Cardiac muscle cell (in vitro differentiated cells and primary cell): ENCODE results near the gene SVIP. TPM values are rescaled to one million over a fixed set of nuclear protein-coding genes. Genes with fewer than 3 reads are reported as not detected.
A peak's percentile ranks its signal among the peaks of the same experiment; 100 is the strongest.

Experiments used
- DNase-seq, 2 donors: peaks; one replicate each; pipeline versions ENCODE4 v3.0.0 to v3.0.0-alpha.2; 2010 to 2017; ENCODE audit warnings: low read depth in 1 of 2, low spot score in 1 of 2
- H3K27ac ChIP-seq: fragments of 200-600 bp; sonication (generic); 2 replicates; pipeline ENCODE4 v1.5.1; 2016
- H3K27me3 ChIP-seq: fragments of 200-600 bp; sonication (generic); 2 replicates; pipeline ENCODE4 v1.6.0; 2016; ENCODE audit warnings: control low read depth
- H3K36me3 ChIP-seq: fragments of 200-600 bp; sonication (generic); 2 replicates; pipeline ENCODE4 v1.5.1; 2016; ENCODE audit warnings: control low read depth
- H3K4me1 ChIP-seq: fragments of 200-600 bp; sonication (generic); 2 replicates; pipeline ENCODE4 v1.8.1; 2017; ENCODE audit warnings: low read depth, mild to moderate bottlenecking, mixed run types
- H3K4me3 ChIP-seq: fragments of 200-600 bp; sonication (generic); 2 replicates; pipeline ENCODE4 v1.5.1; 2016; ENCODE audit warnings: mild to moderate bottlenecking
- H3K9me3 ChIP-seq: fragments of 200-600 bp; sonication (generic); 2 replicates; pipeline ENCODE4 v1.5.1; 2017; ENCODE audit warnings: low read depth, mild to moderate bottlenecking, control low read depth
- polyA plus RNA-seq: library from polyadenylated mRNA; unstranded; fragments of >200 nt; fragmentation: Nextera tagmentation; extraction: Ambion mirVana; gene quantifications from 2 replicates; pipeline ENCODE4 v1.2.1, GENCODE V29; 2016
- total RNA-seq: library from RNA; depleted of rRNA; stranded (reverse); fragments of >200 nt; gene quantifications from 2 replicates; pipeline ENCODE4 v1.2.3, GENCODE V29; 2016
- TF ChIP-seq, protein P1 (sequence below): IDR thresholded peaks from 2 replicates; pipeline ENCODE4 v1.5.1; 2012; ENCODE audit warnings: low read depth, mild to moderate bottlenecking, low read length

The SVIP gene
- total and polyA plus RNA-seq, 2 experiments from 2014 or later: 4.9 to 12.5 TPM

- Histone ChIP-seq H3K27ac (no peak overlapping the region), H3K27me3 (no peaks in the 10 kb centered on the region), H3K4me1 (no peaks in the 10 kb centered on the region), H3K4me3 (no peak overlapping the region), H3K9me3 (no peaks in the 10 kb centered on the region), H3K36me3 (no peaks in the 10 kb centered on the region)
- no peak for DNase-seq
- TF ChIP-seq, protein P1, sequence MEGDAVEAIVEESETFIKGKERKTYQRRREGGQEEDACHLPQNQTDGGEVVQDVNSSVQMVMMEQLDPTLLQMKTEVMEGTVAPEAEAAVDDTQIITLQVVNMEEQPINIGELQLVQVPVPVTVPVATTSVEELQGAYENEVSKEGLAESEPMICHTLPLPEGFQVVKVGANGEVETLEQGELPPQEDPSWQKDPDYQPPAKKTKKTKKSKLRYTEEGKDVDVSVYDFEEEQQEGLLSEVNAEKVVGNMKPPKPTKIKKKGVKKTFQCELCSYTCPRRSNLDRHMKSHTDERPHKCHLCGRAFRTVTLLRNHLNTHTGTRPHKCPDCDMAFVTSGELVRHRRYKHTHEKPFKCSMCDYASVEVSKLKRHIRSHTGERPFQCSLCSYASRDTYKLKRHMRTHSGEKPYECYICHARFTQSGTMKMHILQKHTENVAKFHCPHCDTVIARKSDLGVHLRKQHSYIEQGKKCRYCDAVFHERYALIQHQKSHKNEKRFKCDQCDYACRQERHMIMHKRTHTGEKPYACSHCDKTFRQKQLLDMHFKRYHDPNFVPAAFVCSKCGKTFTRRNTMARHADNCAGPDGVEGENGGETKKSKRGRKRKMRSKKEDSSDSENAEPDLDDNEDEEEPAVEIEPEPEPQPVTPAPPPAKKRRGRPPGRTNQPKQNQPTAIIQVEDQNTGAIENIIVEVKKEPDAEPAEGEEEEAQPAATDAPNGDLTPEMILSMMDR: no peak
These were observed 43.1 kb downstream of the SVIP start for GRCh38 chr11:22786475-22786874.

DNA sequence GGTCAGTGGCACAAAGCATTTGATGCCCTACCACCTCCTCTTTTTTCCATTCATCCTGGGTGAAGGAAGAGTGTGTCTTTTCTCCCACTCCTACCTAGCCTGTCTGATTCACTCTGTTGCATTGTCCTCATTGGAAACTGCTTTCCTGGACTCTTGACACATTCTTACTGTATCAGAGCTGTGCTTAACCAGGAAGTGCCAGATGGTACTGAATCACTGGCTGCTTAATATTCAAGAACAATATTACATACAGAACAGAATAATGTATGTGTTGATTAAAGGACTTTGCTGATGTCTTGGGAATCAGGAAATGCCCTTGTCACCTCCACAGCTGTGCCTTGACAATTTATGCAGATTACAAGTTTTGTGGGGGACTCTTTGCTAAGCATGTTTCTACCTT lies 44.4 kb downstream of the SVIP start:
- no peak overlapping the region for H3K27ac ChIP-seq
- H3K9me3 ChIP-seq: no peaks in the 10 kb centered on the region
- peak in 1 of 2 donors; percentile 63 for DNase-seq
- H3K4me3 ChIP-seq: no peak overlapping the region
- TF ChIP-seq, protein P1: no peak
- no peaks in the 10 kb centered on the region for H3K4me1 ChIP-seq
- no peaks in the 10 kb centered on the region for H3K27me3 ChIP-seq
- H3K36me3 ChIP-seq: no peaks in the 10 kb centered on the region

- TF ChIP-seq, protein P1: no peak
- no peak for DNase-seq
- H3K9me3 ChIP-seq: no peaks in the 10 kb centered on the region
- H3K27me3 ChIP-seq: no peaks in the 10 kb centered on the region
- no peaks in the 10 kb centered on the region for H3K4me1 ChIP-seq
- H3K27ac ChIP-seq: no peak overlapping the region
- H3K36me3 ChIP-seq: no peaks in the 10 kb centered on the region
- no peak overlapping the region for H3K4me3 ChIP-seq
These were observed 48.5 kb downstream of the SVIP start for GRCh38 chr11:22780952-22781593.

GRCh38 chr11:22779850-22780249 lies 49.8 kb downstream of the SVIP start:
- H3K4me1 ChIP-seq: no peaks in the 10 kb centered on the region
- no peak overlapping the region for H3K4me3 ChIP-seq
- H3K9me3 ChIP-seq: no peaks in the 10 kb centered on the region
- TF ChIP-seq, protein P1: no peak
- no peaks in the 10 kb centered on the region for H3K36me3 ChIP-seq
- DNase-seq: no peak
- H3K27me3 ChIP-seq: no peaks in the 10 kb centered on the region
- no peak overlapping the region for H3K27ac ChIP-seq

GRCh38 chr11:22778642-22779041 lies 51.0 kb downstream of the SVIP start:
- no peaks in the 10 kb centered on the region for H3K4me1 ChIP-seq
- TF ChIP-seq, protein P1: no peak
- H3K27me3 ChIP-seq: no peaks in the 10 kb centered on the region
- H3K27ac ChIP-seq: no peak overlapping the region
- H3K9me3 ChIP-seq: no peaks in the 10 kb centered on the region
- DNase-seq: no peak
- no peak overlapping the region for H3K4me3 ChIP-seq
- H3K36me3 ChIP-seq: no peaks in the 10 kb centered on the region
